Kidney (tissue), 14 donors: Measurements from ENCODE around the gene AK5. TPM values are rescaled to one million over a fixed set of nuclear protein-coding genes. Genes with fewer than 3 reads are reported as not detected.
A peak's percentile ranks its signal among the peaks of the same experiment; 100 is the strongest.

Experiments used
- DNase-seq, 5 donors: peaks; one replicate each; pipeline ENCODE4 v3.0.0-alpha.2; 2013 to 2020
- FAIRE-seq: peaks from 2 replicates; lab custom pipeline; 2012; peaks lifted over from hg19 to GRCh38; lab: Jason Lieb, UNC
- H3K27ac ChIP-seq, 2 donors: one replicate each; pipeline ENCODE4 v1.7.0; 2013; ENCODE audit warnings: low read depth in 2 of 2, low read length in 2 of 2, inconsistent platforms in 1 of 2
- H3K27me3 ChIP-seq: one replicate; pipeline ENCODE4 v1.7.1; 2013; ENCODE audit warnings: low read length, inconsistent platforms; ENCODE audit not compliant: control insufficient read depth, insufficient read depth
- H3K36me3 ChIP-seq, 3 donors: one replicate each; pipeline versions ENCODE4 v1.7.0 to v1.7.1; 2013; ENCODE audit warnings: low read length in 3 of 3, control low read depth in 1 of 3, inconsistent platforms in 1 of 3; ENCODE audit not compliant: insufficient read depth in 3 of 3, control insufficient read depth in 2 of 3
- H3K4me1 ChIP-seq, 3 donors: one replicate each; pipeline versions ENCODE4 v1.7.0 to v1.7.1; 2013; ENCODE audit warnings: low read length in 3 of 3, inconsistent platforms in 1 of 3, low read depth in 1 of 3; ENCODE audit not compliant: control insufficient read depth in 2 of 3, insufficient read depth in 2 of 3
- H3K4me3 ChIP-seq, 3 donors: one replicate each; pipeline versions ENCODE4 v1.7.0 to v1.8.1; 2013; ENCODE audit warnings: low read length in 3 of 3, control low read depth in 1 of 3, inconsistent platforms in 1 of 3
- H3K9ac ChIP-seq, 3 donors: one replicate each; pipeline versions ENCODE4 v1.7.0 to v1.7.1; 2013; ENCODE audit warnings: low read length in 3 of 3, control low read depth in 1 of 3, inconsistent platforms in 1 of 3
- H3K9me3 ChIP-seq, 3 donors: one replicate each; pipeline versions ENCODE4 v1.7.0 to v1.7.1; 2013; ENCODE audit warnings: low read length in 3 of 3, control low read depth in 1 of 3, inconsistent platforms in 1 of 3; ENCODE audit not compliant: control insufficient read depth in 2 of 3, insufficient read depth in 1 of 3
- CTCF ChIP-seq: IDR thresholded peaks from 3 replicates; pipeline ENCODE4 v1.5.1; 2012; ENCODE audit warnings: mild to moderate bottlenecking, moderate library complexity, borderline replicate concordance; ENCODE audit not compliant: insufficient read depth; ENCODE audit errors: extremely low read depth
- intact Hi-C: fragments of 100-400 bp; cut with DNase I; formaldehyde crosslinking; loops from one replicate; pipeline ENCODE4 v1.11.1; 2022
- polyA plus RNA-seq: library from polyadenylated mRNA; stranded (reverse); fragments of 350-450 nt; fragmentation: Illumina TruSeq; extraction: RNeasy Lipid Tissue Mini Kit (QIAGEN cat#74804); gene quantifications from one replicate; pipeline ENCODE4 v1.2.3, GENCODE V29; 2014; ENCODE audit warnings: low read depth, low replicate concordance; ENCODE audit not compliant: insufficient read depth
- total RNA-seq: library from RNA; stranded (reverse); fragmentation: NEBNext Ultra II Directional; extraction: Animal tissue kit (Norgen Biotek cat#: 25700); gene quantifications from one replicate; pipeline ENCODE4 v1.2.1, GENCODE V29; 2021
- donor health status: control.
- donor health status: control.
- donor health status: control.
- donor health status: control.
- donor health status: control.
- donor health status: DM: yes; HTN: yes; CAD: no.
- donor health status: Normal renal cell carcinoma (clear cell type).

The AK5 gene
- total and polyA plus RNA-seq, 2 donors from 2014 or later = 1.7 to 2.5 TPM

- intact Hi-C loops = no loop called here
- H3K27me3 ChIP-seq = no peaks in the 10 kb centered on the region
- FAIRE-seq (no peak), DNase-seq (peak in 3 of 5 donors; percentile 68 to 88 (median 80))
- TF ChIP-seq CTCF = no peak
- no peaks in the 10 kb centered on the region for H3K9me3 ChIP-seq
- no peak overlapping the region for H3K27ac ChIP-seq
- no peak overlapping the region for H3K4me3 ChIP-seq
- no peaks in the 10 kb centered on the region for H3K36me3 ChIP-seq
- H3K4me1 ChIP-seq = peaks cover 0 to 6% (median 0%) of the 10 kb centered on the region in 3 donors
- H3K9ac ChIP-seq = no peak overlapping the region
Observed at GRCh38 chr1:77513839-77514763, 232.3 kb downstream of the AK5 start.

GRCh38 chr1:77514921-77515776 is 233.3 kb downstream of the AK5 start:
- intact Hi-C loops = no loop called here
- H3K27ac ChIP-seq = peak overlapping the region in 1 of 2 donors; percentile 28
- no peak for FAIRE-seq
- TF ChIP-seq CTCF = no peak
- no peaks in the 10 kb centered on the region for H3K27me3 ChIP-seq
- no peaks in the 10 kb centered on the region for H3K36me3 ChIP-seq
- no peak overlapping the region for H3K9ac ChIP-seq
- H3K4me1 ChIP-seq = peaks cover 0 to 6% (median 0%) of the 10 kb centered on the region in 3 donors
- no peak overlapping the region for H3K4me3 ChIP-seq
- H3K9me3 ChIP-seq = no peaks in the 10 kb centered on the region
- DNase-seq = peak in 2 of 5 donors; percentile 16 to 51

GRCh38 chr1:77516106-77516505 is 234.3 kb downstream of the AK5 start:
- Histone ChIP-seq H3K36me3 (no peaks in the 10 kb centered on the region), H3K4me1 (peaks cover 0 to 6% (median 0%) of the 10 kb centered on the region in 3 donors)
- intact Hi-C loops = no loop called here

More at GRCh38 chr1:77516106-77516505, 234.3 kb downstream of the AK5 start:
- no peak for TF ChIP-seq CTCF
- FAIRE-seq (no peak), DNase-seq (no peak)
- no peak overlapping the region for H3K27ac ChIP-seq
- H3K9me3 ChIP-seq = no peaks in the 10 kb centered on the region
- H3K27me3 ChIP-seq = no peaks in the 10 kb centered on the region
- no peak overlapping the region for H3K9ac ChIP-seq
- no peak overlapping the region for H3K4me3 ChIP-seq
